HG03039 (cell line): ENCODE measurements around the gene FAHD2B.
"Not testable (repeated sequence)": the region's sequence is repeated elsewhere in the genome, so short reads cannot be mapped to it uniquely, and the experiment has no call there.

ENCODE experiments used
- ATAC-seq: cut with Tn5 transposase; IDR thresholded peaks from one replicate; pipeline ENCODE4 v1.9.1; 2021; ENCODE audit warnings: mild to moderate bottlenecking, moderate library complexity; ENCODE audit not compliant: unreplicated experiment

Gene FAHD2B, protein sequence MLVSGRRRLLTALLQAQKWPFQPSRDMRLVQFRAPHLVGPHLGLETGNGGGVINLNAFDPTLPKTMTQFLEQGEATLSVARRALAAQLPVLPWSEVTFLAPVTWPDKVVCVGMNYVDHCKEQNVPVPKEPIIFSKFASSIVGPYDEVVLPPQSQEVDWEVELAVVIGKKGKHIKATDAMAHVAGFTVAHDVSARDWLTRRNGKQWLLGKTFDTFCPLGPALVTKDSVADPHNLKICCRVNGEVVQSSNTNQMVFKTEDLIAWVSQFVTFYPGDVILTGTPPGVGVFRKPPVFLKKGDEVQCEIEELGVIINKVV

DNA sequence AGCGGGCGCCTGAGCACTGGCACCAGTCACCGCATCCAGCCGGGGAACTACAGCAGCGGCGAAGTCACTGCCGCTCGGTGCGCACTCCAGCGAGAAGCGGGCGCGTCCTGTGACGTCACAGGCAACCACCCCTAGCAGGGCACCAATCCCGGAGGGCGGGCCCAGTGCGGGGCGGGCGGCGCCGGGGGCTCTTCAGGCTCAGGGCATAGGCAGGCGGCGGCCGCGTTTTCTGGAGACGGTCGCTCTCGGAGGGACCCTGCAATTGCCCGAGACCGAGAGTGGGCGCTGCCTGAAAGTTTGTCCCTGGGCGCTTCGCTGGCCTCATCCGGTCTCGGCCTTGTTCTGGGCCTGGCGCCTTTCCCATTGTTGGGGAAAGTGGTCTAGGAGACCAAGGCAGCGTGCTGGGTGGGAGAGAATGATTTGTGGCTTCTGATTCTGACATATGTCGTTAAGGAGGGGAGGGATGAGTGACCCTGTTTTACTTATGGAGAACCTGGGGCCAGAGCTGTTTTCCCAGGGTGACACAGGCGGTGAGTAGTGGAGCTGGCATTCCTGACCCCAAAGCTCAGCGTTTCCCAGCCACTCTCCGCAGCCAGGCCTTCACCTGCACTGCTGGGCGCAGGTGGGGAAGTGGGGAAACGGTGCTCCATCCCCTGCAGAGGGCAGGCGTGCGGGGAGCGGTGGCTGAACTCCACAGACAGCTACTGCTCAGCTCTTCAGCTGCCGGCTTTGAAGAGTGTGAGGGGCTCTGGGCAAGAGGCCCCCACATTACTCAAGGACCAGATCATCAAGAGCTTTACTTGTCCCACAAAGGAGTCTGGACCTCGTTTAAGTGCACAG lies at the start of gene FAHD2B:
TSS of gene FAHD2B (minus strand) at position 111 of the 840 bp plus-strand sequence. CDS start 3,176 bp downstream, outside the sequence.
- peak; percentile 80 for ATAC-seq

DNA sequence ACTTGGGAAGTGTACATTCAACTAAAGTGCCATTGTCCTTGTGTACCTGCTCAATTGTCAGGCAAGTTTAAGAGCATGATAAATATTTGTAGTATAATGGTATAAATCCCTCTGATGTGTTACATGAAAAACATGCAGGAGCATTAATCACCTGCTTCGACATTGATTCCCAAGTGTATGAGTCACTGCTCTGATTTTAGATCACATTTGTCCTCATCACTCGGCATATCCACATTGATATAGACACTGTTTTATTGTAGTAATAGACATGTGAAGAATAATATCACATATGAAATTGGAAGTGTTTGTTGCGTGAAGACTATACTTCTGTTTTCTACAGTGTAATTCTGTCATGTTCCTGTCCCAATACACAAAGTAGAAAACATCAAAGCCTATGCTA lies 49.3 kb upstream of the FAHD2B start:
- not testable (repeated sequence) for ATAC-seq

DNA sequence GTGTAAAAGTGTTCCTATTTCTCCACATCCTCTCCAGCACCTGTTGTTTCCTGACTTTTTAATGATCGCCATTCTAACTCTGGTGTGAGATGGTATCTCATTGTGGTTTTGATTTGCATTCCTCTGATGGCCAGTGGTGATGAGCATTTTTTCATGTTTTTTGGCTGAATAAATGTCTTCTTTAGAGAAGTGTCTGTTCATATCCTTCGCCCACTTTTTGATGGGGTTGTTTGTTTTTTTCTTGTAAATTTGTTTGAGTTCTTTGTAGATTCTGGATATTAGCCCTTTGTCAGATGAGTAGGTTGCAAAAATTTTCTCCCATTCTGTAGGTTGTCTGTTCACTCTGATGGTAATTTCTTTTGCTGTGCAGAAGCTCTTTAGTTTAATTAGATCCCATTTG lies 34.4 kb upstream of the FAHD2B start:
- ATAC-seq, result not testable (repeated sequence)

DNA sequence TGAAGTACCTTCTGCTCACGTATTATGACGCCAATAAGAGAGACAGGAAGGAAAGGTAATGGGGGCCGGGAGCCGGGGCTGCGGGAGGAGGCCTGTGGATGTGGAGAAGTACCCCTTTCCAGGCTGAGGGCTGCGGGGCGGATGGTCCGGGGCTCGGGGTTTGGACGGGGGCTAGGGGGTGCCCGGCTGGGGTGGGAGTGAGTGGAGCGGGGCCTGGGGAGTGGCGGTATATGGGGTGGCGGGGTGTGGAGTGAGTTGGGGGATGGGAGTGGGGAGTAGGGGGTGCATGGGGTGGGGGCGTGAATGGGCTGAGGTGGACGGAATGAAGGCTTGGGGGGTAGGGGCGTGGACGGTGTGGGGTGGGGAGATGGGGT lies 19.2 kb upstream of the FAHD2B start:
- ATAC-seq, result peak; percentile 5

GRCh38 chr2:97113050-97113881 lies 18.6 kb upstream of the FAHD2B start, which contains the start of gene ANKRD36:
Gene ANKRD36 (plus strand): TSS chr2:97113153. CDS start chr2:97113740, 587 bp downstream.
- ATAC-seq, result peak; percentile 90

GRCh38 chr2:97112320-97113049 lies 17.8 kb upstream of the FAHD2B start:
- not testable (repeated sequence) for ATAC-seq

DNA sequence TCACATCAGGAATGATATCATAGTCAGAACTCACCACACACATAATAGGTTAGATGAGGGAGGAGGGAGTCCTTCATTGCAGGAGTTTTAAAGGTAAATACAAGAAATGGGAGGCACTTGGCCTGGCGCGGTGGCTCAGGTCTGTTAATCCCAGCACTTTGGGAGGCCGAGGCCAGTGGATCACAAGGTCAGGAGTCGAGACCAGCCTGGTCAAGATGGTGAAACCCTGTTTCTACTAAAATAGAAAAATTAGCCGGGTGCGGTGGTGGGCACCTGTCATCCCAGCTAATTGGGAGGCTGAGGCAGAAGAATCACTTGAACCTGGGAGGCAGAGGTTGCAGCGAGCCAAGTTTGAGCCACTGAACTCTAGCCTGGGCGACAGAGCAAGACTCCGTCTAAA lies 16.6 kb upstream of the FAHD2B start:
- ATAC-seq, result not testable (repeated sequence)

- ATAC-seq, result not testable (repeated sequence)
Measured at GRCh38 chr2:97106878-97107277, 12.2 kb upstream of the FAHD2B start.

- ATAC-seq, result not testable (repeated sequence)
Measured at GRCh38 chr2:97098786-97099372, 4.2 kb upstream of the FAHD2B start.

DNA sequence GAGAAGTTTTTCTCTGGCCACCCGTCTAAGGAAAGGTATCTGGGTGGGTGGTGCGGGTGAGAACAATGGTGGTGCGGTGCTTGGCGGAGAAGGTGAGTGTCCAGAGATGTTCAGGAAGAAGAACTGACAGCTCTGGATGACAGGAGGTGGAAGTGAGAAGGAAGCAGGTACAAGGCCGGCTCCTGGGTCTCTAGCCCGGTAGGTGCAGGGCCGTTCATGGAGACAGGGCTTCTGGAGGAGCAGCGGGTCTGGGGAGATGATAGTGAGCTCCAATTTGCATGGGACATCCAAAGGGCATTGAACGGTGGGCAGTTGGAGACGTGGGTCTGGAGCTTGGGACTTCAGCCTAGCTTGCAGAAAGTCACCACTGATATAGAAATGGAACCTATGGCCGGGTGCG lies 979 bp upstream of the FAHD2B start:
- ATAC-seq, result no peak

- peak; percentile 28 for ATAC-seq
Measured at GRCh38 chr2:97093983-97094771, 505 bp downstream of the FAHD2B start.

DNA sequence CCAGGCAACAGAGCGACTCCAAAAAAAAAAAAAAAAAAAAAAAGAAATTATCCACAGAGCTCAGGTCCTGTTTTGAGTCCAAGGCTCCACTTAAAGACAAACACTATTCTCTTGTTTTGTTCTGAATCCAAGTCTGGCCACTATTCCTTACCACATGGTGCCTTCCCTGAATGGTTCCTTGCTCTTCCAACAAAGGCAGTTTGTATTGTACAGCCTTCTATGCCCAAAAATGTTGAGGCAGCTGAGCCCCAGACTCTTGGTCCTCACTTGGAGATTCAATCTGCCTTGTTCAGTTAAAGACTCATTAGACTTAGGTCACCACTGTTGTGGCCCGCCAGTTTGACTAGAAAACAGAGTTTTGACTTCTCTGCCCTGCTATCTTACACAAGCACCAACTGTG lies 1.7 kb downstream of the FAHD2B start:
- ATAC-seq, result not testable (repeated sequence)

GRCh38 chr2:97088706-97089105 lies 6.0 kb downstream of the FAHD2B start:
- not testable (repeated sequence) for ATAC-seq

DNA sequence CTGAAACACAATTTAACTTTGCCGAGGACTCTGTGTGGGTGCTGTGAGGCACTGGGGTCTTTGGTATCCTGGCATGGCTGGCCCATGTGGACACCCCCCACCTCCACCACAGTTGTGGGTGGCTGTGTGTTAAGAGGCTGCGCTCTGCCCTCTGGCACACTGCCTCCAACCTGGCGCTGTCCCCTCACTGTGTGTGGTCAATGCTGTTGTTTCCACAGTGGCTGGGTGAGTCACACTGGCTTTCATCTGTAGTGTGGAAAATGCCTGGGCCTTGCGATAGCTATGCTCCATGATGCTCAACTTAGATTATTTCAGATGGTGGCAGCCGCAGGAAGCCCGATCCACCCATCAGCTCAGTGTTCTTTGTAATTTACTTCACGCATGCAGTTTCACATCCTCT lies 9.6 kb downstream of the FAHD2B start:
- not testable (repeated sequence) for ATAC-seq

GRCh38 chr2:97083516-97083915 lies 11.2 kb downstream of the FAHD2B start:
- not testable (repeated sequence) for ATAC-seq

DNA sequence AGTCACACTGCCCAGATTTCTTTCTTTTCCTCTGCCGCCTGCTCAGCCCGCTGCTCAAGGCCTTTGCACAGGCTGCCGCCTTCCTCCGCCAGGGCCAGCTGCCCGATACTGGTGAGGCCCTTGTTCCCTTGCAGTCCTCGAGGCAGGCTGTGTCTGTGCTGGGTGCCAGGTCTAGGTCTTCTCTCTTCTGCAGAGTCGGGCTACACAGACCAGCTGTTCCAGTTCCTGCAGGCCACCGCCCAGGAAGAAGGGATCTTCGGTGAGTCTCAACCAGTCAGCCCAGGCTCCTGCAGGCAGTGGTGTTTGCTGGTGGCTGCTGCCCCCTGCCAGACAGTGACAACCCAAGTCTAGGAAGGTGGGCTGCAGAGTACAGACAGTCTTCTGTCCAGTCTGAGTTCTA lies 12.5 kb downstream of the FAHD2B start:
- not testable (repeated sequence) for ATAC-seq

DNA sequence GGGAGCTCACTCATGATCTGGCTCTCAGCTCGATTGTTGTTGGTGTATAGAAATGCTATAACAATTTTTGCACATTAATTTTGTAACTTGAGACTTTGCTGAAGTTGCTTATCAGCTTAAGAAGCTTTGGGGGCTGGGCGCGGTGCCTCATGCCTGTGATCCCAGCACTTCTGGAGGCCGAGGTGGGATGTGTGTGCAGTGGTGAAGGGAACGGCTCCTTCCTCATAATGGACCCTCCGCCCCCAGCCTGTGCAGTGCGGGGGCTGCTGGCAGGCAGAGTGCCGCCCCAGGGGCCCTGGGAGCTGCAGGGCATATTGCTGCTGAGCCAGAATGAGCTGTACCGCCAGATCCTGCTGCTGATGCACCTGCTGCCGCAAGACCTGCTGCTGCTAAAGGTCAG lies 13.8 kb downstream of the FAHD2B start:
- not testable (repeated sequence) for ATAC-seq

DNA sequence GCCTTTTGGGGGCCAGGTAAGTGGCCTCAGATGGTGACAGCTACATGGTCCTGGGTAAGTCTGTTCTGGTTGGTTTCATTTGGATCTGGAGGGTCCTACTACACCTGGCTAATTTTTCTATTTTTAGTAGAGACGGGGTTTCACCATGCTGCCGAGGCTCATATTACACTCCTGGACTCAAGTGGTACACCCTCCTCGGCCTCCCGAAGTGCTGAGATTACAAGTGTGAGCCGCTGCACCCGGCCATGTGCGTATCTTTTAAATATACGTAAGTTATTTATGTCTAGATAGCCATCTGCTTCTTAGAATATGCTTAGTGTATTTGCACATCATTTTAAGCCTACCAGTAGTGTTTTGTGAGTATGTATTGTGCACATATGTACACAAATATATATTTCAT lies 17.5 kb downstream of the FAHD2B start:
- not testable (repeated sequence) for ATAC-seq

GRCh38 chr2:97070915-97071314 lies 23.8 kb downstream of the FAHD2B start:
- not testable (repeated sequence) for ATAC-seq
